Measurements from ENCODE around the gene SLC25A34.

Gene SLC25A34

GRCh38 chr1:15756143-15757015 is 20.3 kb downstream of the SLC25A34 start:
- DNase-seq: no peak

DNA sequence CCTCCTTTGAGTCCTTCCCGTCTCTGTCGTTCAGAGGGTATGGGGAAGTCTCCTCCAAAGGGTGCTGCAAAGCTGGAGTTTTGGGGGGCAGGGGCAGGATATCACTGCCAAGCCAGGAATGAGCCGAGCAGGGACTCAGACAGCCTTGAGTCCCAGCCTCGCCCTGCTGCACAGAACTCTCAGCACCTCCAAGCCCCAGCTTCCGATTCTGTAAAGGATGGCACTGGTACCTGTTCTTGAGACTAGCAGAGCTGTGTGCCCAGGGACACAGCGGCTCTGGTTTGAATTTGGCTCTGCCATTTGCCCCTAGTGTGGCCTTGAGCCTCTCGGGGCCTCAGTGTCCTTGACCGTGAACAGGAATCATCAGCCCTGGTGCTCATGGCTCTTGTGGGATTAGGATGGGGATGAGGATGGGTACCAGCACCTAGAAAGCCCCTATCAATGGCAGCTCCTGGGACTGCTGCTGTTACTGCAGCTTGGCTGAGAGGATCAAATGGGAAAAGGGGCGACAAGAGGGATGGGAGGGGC is 21.0 kb downstream of the SLC25A34 start:
- no peak for DNase-seq

DNA sequence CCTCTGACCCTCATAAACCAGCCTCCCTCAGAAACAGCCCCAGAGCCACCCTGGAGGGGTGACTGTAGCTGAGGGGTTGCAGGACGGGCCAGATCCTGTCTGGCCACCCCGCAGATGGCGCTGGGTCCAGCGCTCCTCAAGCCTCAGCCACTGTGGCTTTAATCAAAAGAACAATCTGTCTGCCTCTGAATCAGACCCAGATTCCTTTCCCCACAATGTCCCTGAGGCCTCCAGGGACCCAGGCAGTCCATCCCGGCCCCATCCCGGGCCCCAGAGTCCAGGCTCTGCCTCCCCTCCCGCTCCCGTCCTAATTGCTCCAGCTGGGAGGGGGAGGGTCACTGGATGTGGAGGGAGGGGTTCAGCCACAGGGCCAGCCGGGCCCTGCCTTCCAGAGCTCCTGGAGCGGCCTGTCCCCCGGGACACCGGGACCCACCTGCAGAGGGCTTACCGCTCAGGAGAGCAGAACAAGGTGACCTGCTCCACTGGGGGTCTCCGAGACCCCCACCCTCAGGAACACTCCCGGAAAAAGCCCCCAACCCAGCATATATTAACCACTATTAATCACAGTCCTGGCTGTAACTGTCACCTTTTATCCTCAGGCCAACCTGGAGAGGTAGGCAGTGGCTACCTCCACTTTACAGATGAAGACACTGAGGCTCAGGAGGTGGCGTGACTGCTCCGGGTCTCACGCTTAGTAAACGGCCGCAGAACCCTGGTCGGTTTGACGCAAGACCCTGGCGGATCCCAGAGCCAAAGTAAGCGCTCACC is 21.7 kb downstream of the SLC25A34 start:
- DNase-seq: no peak

DNA sequence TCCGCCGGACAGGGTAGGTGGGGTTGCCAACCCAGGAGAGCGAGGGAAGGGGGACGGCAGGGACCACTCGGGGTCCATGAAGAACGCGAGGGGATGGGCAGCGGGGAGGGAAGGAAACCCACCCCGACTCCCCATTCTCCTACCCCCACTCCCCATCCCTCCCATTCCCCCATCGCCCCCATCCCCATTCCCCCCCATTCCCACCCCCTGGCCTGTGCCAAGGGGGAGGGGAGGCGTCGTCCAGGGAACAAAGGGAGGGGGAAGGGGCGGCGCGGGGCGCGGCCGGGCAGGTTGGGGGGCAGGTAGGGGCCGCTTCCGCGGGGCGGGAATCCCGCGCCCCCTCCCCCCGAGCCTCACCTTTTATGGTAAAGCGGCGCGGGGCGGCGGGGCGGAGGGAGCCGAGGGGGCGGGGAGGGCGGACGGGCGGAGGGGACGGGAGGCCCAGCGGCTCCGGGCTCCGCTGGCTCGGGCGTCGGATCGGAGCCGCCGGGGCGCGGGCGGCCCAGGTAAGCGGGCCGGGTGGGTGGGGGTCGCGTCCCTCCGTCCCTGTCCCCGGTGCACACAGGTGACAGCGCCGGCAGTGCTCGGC is 22.4 kb downstream of the SLC25A34 start, which contains the start of gene FBLIM1:
TSS of gene FBLIM1 (plus strand) at position 453 of the 589 bp plus-strand sequence. CDS start 6,189 bp downstream, outside the sequence.
- no peak for DNase-seq

GRCh38 chr1:15758953-15759661 is 23.0 kb downstream of the SLC25A34 start:
- no peak for DNase-seq

GRCh38 chr1:15760520-15761211 is 24.6 kb downstream of the SLC25A34 start:
- DNase-seq: no peak

GRCh38 chr1:15761366-15762128 is 25.5 kb downstream of the SLC25A34 start:
- no peak for DNase-seq

DNA sequence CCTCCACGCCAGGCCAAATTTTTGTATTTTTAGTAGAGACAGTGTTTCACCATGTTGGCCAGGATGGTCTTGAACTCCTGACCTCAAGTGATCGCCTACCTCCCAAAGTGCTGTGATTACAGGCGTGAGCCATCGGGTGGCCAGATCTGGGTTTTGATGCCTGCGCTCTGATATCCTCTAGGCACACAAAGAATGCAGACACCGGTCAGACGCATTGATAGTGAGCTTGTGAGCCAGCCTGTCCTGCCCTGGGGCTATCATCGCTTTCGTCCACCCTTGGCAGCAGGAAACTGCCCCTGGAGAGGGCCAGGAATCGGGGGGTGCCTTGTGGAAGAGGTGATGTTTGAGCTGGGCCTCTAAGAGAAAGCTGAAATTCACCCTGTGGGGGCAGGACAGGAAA is 26.5 kb downstream of the SLC25A34 start:
- DNase-seq: no peak

GRCh38 chr1:15764269-15764764 is 28.3 kb downstream of the SLC25A34 start:
- no peak for DNase-seq

GRCh38 chr1:15764890-15765289 is 28.8 kb downstream of the SLC25A34 start:
- DNase-seq: no peak

DNA sequence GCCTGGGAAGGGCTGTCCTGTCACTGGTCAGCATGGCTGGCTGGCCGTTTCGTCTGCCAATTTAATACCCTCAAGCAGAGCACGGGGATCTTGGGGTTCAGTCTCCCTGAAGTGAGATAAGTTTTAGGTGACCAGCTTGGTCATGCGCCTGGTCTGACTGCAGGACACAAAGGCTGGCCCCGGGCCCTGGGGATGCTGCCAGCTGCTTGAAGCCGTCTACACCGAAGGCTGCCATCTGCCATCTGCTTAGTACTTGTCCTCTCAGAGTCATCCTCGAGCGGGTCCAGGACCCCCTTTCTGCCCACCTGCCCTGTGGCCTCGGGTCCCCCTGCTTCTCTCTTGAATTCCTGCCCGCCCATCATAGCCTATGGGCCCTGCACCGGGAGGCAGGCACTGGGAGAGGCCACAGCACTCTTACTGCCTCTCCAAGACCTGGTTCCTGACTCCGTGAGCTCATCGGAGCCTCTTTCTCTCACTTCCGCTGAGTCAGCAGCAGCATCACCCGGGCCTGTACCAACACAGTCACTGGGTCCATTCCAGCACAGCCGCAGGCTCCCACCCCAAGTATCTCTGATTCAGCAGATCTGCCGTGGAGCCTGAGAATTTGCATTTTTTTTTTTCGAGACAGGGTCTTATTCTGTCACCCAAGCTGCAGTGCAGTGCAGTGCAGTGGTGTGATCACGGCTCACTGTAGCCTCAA is 29.6 kb downstream of the SLC25A34 start:
- no peak for DNase-seq

DNA sequence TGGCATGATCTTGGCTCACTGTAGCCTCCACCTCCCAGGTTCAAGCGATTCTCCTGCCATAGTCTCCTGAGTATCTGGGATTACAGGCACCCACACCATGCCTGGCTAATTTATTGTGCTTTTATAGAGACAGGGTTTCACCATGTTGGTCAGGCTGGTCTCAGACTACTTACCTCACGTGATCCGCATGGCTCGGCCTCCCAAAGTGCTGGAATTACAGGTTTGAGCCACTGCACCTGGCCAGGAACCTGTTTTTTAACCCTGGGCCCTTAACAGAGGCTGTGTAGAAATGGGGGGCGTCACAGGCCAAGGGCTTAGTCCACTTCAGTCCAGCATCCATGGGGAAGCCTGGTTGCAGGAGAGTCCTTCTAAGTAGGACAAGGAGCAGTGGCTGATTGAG is 31.9 kb downstream of the SLC25A34 start:
- no peak for DNase-seq

DNA sequence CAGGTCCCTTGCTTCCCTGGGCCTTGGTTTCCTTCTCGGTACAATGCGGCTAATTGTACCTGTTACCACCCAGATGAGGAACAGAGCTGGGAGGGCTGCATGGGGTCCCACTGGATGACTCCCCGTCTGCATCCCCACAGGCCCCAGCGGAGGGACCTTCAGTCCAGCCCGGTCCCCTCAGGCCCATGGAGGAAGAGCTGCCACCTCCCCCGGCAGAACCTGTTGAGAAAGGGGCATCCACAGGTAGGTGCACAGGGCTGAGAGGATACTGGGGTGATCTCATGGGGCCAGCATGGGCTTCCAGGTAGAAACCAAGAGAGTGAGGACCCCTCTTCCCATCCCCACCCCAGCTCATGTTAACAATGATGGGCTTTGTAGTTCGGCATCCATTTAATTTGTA is 32.3 kb downstream of the SLC25A34 start:
- DNase-seq: no peak

- no peak for DNase-seq
These were observed 34.4 kb downstream of the SLC25A34 start for GRCh38 chr1:15770313-15770962.

DNA sequence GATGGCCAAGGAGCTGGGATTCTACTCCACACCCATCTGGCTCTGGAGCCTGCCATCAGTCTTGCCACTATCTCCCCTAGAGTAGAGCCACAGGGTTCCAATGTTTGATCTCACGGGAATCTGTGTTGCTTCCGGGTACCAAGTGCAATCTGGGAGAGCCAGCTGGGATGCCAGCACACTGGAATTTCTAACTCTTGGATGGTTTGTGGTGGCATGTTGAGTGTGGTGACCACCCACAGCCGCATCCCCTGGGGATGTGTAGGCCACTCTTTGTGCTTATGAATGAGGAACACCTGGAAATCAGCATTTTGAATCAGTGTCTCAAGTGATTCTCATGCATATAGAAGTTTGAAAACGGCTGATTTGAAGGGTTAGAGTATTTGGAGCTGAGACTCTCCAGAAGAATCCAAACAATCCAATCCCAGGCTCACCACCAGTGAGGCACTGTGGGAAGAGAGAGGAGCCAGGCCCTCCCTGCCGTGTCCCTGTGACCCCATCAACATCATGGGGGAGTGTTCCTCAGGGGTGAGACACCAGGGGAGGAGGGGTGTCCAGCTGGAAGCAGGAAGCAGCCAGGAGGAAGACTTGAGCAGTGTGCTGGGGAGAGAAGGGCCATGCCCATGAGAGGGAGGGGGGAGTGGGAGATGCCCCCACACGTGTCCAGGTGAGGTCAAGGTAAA is 35.9 kb downstream of the SLC25A34 start:
- DNase-seq: no peak

DNA sequence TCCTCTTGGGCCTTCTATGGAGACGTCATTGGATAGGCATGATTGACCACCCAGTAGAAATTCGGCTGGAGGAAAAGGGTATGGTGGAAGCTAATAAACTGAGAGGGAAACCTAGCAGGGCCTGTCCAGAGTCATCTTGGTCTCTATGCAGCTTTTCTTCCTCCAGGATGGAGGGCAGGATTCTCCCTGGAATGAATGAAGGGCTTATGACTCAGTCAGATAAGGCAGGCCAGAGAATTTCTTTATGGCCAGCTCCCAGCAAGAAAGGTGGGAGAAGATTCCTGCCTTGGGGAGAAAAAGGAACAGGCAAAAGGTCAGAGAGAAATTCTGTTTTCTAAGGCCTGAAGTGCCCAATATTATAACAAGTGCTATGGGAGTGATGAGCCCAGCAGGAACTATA is 39.6 kb downstream of the SLC25A34 start:
- no peak for DNase-seq

DNA sequence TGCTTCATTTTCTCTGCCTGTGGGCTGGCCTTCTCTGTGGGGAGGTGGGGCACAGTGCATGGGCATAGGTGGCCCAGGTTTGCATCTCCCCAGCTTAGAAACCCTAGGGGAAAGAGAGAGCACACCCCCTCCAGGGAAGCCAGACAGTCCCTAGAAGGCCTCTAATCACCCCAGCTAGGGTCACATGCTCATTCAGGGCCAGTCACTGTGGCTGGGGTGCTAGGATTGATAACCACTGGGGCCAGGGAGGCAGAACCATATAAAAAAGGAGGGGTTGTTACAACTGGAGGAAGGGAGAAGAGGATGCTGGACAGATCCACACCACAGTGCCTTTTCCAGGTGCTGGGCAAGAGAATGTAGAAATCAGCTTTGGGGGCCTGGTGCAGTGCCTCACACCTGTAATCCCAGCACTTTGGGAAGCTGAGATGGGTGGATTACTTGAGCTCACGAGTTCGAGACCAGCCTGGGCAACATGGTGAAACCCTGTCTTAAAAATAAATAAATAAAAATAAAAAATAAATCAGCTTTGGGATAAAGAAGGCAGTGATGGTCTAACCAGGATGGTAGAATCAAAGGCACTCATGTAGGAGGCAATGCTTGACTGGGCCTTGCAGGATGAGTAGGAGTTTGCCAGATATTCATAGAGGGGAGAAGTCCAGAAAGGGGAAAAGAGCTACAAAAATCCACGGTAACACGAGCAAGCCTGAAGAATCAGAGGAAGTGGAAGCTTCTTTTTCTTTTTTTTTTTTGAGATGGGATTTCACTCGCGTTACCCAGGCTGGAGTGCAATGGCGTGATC is 42.0 kb downstream of the SLC25A34 start:
- no peak for DNase-seq

GRCh38 chr1:15785683-15786082 is 49.6 kb downstream of the SLC25A34 start:
- DNase-seq: no peak
